DMS114 treated with DMSO at 0.1 percent for 48 hours (cell line): ENCODE data around the gene SOX18.

Source experiments
- DNase-seq: peaks from one replicate; lab custom pipeline; 2025; ENCODE audit not compliant: unreplicated experiment; lab: John Stamatoyannopoulos, UW

Gene SOX18

DNA sequence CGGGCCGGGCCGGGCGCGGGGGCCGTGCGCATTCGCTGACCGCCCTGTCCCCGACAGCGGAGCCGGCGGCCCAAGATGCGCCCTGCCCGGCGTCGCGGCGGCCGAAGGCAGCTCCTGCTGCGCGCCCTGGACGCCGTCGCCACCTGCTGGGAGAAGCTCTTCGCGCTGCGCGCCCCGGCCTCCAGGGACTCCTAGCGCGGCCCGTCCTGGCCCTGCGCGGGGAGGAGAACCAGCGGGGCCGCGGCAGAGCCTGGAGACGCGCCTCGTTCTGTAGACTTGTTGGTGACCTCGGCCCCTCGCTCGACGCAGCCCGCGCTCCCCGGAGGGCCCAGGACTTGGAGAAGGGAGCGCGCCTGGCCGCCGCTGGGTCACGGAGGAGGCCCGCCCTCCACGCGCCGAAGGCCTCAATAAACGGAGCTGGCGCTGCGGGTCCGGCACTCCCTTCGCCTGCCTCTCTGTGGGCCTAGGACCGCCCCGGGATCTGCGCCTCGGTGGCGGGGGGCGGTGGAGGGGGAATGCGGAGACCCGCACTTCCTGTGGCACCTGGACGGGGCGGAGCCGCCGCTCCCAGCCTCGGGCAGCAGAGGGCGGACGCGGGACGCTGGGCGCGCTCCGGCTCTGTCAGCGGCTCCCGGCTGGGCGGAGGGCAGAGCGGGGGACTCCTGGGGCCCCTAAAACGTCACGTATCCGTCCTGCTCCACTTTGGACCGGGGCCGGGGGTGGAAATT is 10.7 kb downstream of the SOX18 start:
- no peak for DNase-seq

DNA sequence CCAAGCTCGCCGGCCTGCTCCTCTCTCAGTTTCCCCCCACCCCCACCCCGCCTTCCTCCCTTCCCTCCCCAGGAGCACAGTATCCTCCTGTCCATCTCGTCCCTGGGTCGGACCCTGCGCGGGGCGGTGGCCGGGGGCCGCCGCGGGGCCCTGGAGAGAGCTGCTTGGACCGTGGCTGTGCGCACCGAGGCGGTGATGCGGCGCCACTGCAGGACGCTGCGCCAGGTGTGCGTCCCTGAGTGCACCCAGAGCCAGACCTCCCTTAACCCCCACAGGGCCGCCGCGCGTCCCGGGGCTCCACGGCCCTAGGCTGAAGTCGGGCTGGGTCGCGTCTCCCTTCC is 11.2 kb downstream of the SOX18 start:
- DNase-seq, result no peak

DNA sequence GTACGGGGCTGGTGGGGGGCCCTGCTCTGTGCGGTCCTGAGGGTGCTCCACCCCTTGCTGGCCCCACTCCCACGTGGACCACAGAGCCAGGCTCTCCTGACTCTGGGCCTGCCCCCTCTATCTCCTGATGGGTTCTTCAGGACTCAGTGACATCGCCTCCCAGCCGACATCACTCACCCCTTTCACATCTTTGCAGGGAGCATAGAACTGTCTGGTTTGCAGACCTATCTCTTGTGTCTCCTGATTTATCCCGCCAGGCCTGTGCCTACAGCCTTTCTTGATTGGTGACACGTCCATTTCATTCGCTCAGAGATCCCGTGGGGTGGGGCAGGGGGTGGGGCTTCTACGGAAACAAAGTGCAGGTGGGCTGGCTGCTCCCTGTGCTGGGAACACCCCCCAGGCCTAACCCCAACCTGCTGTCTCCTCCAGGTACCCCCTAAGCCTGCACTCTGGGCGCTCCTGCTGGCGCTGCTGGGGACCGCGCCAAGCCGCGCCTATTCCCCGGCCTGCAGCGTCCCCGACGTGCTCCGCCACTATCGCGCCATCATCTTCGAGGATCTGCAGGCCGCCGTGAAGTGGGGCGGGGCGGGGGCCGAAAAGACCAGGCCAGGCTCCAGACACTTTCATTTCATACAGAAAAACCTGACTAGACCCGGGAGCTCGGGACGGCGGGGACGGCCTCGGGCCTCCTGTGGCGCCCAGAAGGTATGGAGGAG is 11.8 kb downstream of the SOX18 start:
- DNase-seq, result no peak

DNA sequence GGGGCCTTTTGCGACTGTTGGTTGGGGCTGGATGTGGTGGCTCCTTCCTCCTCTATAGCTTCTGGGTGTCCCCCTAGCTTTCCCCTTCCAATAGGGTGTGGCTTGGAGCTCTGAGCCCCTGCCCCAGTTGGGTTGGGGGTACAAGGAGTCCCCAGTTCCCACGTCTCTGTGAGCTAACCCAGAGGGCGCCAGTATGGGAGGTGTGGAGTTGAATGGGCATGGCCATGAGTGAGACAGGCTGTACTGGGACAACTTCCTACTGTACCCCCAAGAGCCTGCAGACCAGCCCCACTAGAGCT is 12.3 kb downstream of the SOX18 start:
- no peak for DNase-seq

DNA sequence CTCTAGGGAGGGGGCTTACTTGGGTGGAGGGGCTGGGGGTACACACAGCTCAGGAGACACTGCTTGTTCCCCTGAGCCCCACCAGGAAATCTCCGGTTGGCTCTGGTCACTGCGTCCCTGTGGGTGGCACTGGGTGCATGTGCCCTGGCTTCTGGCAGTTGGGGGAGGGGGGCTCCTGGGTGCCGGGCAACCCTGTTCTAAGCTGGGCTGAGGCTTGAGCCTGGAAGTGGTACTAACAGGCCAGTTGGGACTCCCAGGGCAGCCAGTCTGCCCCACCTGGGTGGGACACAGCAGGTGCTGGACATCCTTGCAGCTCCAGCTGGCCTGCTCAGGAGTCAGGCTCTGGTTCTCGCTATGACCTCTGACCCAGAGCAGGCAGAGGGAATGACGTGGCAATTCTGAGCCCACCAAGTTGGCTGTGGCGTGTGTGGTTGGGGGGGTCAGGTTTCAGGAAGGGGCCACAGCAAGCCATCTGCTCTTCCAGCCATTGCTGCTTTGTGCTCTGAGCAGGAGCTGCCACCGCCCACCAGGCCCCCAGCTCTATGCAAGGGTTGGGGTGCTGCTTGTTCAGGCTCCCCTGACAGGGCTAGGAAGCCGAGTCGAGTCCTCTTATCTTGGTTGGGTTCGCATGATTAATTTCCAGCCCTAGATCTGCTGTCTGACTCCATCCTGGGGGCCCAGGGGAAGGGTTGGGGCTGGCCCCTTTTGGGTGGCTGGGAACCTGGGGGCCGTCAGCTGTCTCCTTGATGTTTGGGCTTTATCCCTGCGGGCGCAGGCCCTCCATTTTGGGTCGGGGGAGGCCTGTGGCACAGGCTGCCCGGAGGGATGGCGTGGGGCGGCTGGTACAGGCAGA is 12.9 kb downstream of the SOX18 start:
- DNase-seq, result no peak

DNA sequence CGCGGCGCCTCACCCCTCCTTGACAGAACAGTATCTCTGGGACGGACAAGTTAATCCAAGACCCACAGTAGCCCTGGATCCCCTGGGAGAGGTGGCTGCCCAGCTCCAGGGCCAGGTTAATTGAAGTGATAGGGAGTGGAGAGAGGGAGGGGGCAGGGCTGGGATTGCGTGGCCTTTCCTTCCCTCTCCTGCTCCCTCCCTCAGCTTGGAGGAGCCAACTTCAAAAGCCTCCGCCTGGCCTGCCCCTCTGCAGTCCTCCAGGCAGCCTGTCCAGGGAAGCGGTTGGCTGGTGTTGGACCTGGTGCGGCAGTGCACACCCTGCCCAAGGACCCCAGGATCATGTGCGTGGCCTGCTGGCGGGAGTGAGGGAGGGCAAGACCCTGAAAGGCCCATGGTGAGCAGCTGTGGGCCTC is 13.5 kb downstream of the SOX18 start, which contains the start of gene C20orf204:
TSS of gene C20orf204 (plus strand) at position 250 of the 413 bp plus-strand sequence. CDS start at position 392, 142 bp downstream.
- DNase-seq, result no peak

DNA sequence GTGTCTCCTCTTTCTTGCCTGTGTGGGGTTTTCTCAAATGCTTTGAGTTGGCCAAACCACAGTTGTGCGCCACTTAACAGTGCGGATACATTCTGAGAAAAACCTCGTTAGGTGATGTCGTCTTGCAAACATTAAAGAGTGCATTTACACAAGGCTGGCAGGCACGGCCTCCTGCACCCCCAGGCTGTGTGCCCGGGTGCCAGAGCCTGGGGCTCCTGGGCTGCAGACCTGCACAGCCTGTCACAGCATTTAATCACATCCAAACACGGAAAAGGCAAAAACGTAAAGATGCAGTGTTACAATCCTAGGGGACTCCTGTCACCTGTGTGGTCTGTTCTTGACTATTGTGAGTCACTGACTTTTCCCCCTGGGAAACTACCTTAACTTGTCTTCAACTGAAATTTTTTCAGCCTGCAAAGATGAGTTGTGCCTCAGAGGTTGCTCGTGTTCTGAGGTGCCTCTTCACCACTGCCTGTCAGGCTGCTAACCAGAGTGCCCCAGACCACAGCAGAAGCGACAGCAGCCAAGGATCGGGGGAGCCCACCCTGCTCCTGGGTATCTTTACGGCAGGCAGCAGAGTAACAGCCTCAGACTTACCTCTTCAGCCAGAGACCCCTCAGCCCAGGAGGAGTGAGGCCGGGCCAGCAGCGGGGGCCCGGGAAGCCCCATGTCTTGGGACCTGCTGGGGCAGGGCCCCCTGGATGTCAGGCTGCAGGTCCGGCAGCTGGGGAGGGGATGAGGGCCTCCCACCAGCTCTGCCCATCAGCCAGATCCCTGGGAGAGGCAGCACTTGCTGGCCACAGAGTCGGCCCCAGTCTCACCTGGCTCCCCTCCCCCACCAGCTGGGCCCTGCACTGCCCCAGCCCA is 14.1 kb downstream of the SOX18 start:
- DNase-seq, result no peak

DNA sequence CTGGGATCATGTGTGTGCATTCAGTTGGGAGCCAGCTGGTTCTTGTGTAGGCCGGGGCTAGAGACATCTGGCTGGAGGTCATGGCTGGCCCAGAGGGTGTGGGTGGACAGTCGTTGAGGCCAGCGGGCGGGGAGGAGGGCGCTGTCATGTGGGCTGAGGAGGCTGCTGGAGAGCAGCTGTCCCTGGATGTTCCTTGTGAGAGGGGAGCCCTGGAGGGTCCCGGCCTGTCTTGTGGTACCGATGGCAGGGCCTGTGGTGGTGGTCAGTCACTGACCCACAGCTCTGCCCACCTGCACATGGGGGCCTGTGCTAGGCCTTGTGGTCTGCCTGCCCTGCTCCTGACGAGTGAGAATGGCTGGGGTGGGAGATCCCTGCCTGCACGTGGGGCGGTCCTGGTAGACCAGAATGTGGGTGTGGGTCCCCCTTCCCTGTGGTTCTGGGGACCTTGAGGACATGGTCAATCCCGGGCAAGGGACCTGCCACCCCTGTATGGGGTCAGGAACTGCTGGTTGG is 15.4 kb downstream of the SOX18 start:
- DNase-seq, result no peak

DNA sequence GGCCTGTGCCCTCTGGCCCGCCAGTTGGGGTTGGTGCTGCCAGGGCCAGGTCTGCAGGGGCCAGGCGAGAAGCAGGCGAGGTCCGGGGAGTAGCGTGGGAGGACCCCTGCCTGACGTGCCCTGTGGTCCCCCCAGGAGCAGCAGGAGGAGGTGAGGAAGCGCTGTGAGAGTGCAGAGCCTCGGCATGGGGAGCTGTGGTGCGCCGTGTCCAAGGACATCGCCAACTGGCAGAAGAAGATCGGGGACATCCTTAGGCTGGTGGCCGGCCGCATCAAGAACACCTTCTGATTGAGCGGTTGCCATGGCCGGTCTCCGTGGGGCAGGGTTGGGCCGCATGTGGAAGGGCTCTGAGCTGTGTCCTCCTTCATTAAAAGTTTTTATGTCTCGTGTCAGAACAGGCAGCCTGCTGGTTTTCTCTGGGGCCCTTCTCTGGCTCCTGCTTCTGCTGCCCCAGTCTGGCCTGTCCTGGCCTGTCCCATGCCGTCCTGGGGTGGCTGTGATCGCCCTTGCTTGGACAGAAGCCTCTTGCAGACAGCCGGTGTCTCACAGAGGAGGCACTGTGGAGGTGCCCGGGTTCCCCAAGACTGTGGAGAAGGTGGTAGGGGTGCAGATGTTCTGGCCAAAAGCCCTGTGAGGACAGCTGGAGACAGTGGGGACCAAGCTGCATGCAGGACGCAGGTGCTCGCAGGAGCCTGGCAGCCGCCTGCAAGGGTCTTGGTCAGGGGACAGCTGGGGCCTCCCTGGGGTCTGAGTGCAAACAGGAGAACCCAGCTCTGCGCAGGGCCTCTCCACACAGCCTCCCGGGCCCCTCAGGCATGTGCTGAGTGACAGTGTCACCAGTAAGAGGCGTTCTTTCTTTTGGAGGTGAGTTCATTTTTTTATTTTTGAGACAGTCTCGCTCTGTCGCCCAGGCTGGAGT is 16.5 kb downstream of the SOX18 start:
- DNase-seq, result no peak

DNA sequence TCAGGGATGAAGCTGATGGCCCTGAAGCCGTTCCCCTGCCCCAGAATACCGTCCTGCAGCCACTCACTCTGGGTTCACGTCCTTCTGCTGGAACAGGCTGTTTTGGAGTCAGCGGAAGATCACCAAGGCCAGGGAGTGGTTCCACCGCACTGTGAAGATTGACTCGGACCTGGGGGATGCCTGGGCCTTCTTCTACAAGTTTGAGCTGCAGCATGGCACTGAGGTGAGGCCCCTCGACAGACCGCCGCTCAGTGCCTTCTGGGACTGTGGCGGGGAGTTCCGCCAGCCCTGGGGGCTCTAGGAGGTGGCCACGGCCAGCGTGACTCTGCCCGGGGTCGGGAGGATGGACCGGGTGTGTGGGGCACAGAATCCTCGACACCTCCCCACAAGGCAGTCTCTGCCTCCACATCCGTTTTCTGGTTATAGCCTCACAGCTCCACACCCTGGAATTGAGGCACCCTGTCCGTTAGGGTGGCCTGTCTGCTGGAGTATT is 17.6 kb downstream of the SOX18 start:
- DNase-seq, result no peak

DNA sequence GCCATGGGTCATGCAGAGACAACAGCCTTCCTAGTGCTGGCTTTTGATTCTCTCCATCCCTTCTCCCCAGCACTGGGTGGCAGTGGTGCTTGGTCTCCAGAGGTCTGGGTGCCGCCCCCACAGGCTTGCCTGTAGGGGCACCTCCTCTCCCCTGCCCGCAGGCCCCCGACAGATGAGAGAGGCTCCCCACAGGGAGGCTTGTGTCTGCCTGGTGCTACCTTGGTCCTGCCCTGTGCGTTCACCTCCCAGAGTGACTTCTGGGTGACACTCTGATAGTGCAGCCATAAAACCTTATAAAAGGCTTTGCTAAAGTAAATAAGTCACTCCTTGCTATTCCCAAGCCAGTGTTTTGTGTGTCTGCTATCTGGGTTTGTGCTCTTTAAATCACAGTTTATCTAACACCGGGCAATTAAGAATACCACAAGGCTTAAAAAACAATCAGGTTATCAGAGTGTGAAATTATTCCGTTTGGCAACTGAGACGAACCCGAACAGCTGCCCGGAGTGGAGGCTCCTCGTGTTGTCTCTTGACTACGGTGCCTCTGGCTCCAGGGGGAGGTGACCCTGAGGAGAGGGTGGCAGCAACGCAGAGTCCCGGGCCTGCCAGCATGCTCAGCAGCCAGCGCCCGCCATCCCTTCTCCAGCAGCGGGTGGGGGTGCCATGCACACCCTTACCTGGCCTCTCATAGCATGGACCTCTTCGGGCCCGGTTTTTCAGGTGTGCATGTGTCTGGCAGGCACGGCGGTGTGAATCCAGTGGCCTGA is 18.9 kb downstream of the SOX18 start:
- no peak for DNase-seq

DNA sequence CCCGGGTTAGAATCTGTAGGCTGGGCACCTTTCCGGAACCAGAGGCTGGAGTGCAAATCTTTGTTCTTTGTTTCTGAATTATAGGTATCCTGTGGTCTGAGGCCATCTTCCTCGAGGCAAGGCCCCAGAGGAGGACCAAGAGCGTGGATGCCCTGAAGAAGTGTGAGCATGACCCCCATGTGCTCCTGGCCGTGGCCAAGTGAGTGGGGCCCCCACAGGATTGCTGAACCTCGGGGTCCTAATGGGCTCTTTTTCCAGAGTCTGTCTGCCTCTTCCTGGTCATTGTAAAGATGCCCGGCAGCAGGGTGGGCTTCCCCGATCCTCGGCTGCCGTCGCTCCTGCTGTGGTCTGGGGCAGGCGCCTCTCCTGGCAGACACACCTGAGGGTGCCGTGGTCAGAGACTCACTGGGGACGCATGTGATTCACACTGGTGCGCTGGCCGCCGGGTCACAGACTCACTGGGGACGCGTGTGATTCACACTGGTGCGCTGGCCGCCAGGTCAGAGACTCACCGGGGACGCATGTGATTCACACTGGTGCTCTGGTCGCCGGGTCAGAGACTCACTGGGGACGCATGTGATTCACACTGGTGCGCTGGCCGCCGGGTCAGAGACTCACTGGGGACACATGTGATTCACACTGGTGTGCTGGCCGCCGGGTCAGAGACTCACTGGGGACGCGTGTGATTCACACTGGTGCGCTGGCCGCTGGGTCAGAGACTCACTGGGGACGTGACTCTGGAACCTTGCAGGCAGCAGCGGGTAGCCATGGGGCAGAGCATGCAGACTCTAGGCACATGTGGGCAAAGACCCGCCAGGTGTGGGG is 19.9 kb downstream of the SOX18 start:
- no peak for DNase-seq

DNA sequence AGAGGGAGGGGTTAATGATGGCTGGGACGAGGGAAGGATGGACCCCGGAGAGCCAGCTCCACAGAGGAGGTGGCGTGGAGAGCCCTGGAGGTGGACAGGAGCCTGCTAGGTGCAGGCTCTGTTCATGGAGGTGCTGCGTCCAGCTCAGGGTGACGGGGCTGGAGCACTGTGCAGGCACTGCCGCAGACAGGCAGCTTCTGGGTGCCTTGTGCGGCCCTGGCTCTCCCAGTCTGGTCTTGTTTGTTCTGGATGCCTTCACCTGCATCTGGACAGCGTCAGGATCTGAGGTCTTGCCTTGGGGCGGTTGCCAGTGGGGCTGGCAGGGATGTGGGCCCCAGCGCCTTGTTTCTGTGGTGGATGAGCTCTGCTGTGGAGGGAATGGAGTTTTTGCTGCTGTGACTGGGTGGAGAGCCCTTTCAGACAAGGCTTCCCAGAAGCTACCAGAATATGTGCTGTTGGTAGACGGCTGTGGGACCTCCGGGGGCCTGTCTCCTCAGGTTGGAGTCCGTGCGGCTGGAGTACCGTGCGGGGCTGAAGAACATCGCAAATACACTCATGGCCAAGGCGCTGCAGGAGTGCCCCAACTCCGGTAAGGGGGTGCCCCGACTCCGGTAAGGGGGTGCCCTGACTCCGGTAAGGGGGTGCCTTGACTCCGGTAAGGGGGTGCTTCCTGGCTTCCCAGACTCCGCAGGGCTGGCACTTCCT is 21.3 kb downstream of the SOX18 start:
- no peak for DNase-seq

DNA sequence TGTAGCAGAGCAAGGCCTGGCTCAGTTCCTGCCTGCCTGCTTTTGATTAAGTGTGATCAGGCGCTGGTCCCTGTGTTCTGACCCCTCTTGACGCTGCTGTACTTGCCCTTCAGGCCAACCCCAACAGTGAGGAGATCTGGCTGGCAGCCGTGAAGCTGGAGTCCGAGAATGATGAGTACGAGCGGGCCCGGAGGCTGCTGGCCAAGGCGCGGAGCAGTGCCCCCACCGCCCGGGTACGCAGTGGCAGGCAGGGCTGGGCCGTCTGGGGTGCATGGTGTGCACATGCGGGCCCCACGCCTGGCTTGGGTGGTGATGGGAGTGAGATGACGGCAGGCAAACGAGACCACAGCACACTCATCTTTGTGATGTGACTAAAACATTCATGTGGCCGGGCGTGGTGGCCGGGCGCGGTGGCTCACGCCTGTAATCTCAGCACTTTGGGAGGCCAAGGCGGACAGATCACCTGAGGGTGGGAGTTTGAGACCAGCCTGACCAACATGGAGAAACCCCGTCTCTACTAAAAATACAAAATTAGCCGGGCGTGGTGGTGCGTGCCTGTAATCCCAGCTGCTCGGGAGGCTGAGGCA is 23.5 kb downstream of the SOX18 start:
- no peak for DNase-seq

DNA sequence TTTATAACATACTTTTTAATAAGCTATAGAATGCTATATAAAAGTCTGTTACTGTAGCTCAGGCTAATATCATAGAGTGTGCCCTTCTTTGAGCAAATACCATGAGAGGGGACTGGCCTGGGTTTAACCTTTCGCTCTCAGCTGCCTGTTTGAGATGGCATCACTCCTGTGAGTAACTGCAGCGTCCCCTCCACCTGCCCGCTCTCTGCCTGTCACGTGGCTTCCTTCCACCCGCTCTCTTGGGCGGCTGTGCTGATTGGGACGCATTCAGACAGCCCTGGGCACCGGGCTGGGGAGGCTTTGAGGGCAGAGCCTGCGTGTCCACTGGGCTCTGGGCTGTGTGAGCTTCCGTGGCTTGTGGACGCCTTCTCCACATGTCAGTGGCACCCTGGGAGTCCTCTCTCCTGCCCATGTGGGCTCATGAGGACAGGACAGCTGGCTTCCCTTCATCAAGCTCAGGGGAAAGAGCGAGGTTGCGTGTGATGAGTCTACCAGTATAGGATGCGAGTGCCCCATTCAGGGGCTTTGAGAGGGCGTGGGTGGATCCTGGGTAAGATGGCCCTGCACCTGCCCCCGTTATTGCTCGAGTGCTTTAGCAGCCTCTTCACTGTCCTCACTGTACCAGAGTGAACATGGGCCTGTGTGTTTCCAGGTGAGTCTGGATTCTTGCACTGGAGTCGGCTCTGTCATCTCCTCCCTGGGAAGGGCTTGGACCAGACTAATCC is 24.2 kb downstream of the SOX18 start:
- DNase-seq, result no peak
